Stimulated activated CD4-positive, alpha-beta T cell treated with anti-CD3 and anti-CD28 coated beads, Interleukin-4, amount 100 ng/mL, for 4 hours (primary cell): Measurements from ENCODE around the gene SNORC.

Experiments
- DNase-seq, 2 experiments: peaks; one replicate each; pipeline ENCODE4 v3.0.0-alpha.2; 2020

The SNORC gene

GRCh38 chr2:232927793-232928550 is 57.9 kb downstream of the SNORC start:
- DNase-seq = peak in 1 of 2 experiments; percentile 11
